HT-29 (cell line): ENCODE measurements around the gene ITSN2. TPM values are rescaled to one million over a fixed set of nuclear protein-coding genes. Genes with fewer than 3 reads are reported as not detected.

Experiments
- DNase-seq: peaks from one replicate; pipeline ENCODE4 v3.0.0-alpha.2; 2015; ENCODE audit warnings: low spot score
- small RNA-seq: library from RNA; depleted of rRNA; stranded (forward); fragments of <200 nt; gene quantifications from one replicate; pipeline ENCODE3, GENCODE V24; 2014
- total RNA-seq: library from RNA; depleted of rRNA; stranded (reverse); fragments of >200 nt; shearing (Covaris generic); gene quantifications from 2 replicates; pipeline ENCODE4 v1.2.3, GENCODE V29; 2014; rRNA removed

Gene ITSN2
- total RNA-seq, 1 experiment from 2014 or later, result 28.1 TPM

GRCh38 chr2:24182507-24182906 lies 177.8 kb downstream of the ITSN2 start:
- no peak for DNase-seq

- DNase-seq, result no peak
Observed at GRCh38 chr2:24181849-24182248, 178.5 kb downstream of the ITSN2 start.

GRCh38 chr2:24179683-24180082 lies 180.7 kb downstream of the ITSN2 start:
- no peak for DNase-seq

- DNase-seq, result no peak
Observed at GRCh38 chr2:24176326-24176725, 184.0 kb downstream of the ITSN2 start.

GRCh38 chr2:24175631-24176187 lies 184.6 kb downstream of the ITSN2 start:
- DNase-seq, result no peak

- DNase-seq, result no peak
Observed at GRCh38 chr2:24174851-24175277, 185.5 kb downstream of the ITSN2 start, which contains the start of gene FAM228A. Gene FAM228A, plus strand, starts transcription at chr2:24175053. Its CDS starts 428 bp downstream, at chr2:24175481.

- DNase-seq, result no peak
Observed at GRCh38 chr2:24169023-24169422, 191.3 kb downstream of the ITSN2 start.

GRCh38 chr2:24164416-24164973 lies 195.8 kb downstream of the ITSN2 start:
- peak; percentile 32 for DNase-seq

GRCh38 chr2:24163601-24164000 lies 196.7 kb downstream of the ITSN2 start:
- no peak for DNase-seq

GRCh38 chr2:24163186-24163585 lies 197.2 kb downstream of the ITSN2 start:
- no peak for DNase-seq

- DNase-seq, result no peak
Observed at GRCh38 chr2:24162494-24162893, 197.8 kb downstream of the ITSN2 start.

- DNase-seq, result no peak
Observed at GRCh38 chr2:24160761-24161160, 199.6 kb downstream of the ITSN2 start.

GRCh38 chr2:24159708-24160107 lies 200.6 kb downstream of the ITSN2 start:
- DNase-seq, result no peak

GRCh38 chr2:24158131-24158530 lies 202.2 kb downstream of the ITSN2 start:
- no peak for DNase-seq

GRCh38 chr2:24153478-24153877 lies 206.9 kb downstream of the ITSN2 start:
- no peak for DNase-seq

Small RNA genes within 50 kb of the gene (small RNA-seq; reads per million reads assigned to genes)
- gene HMGN2P20 (not detected), gene RF00602 (not detected)

Other genes starting within 250 kb of the ITSN2 start
- not detected in 2 replicates for gene PFN4, start 237.2 kb downstream of the ITSN2 start, total RNA-seq
- 0.76 and 4.5 TPM in 2 replicates for gene FAM228B, start 237.1 kb downstream of the ITSN2 start, total RNA-seq
- gene FAM228A, start 185.5 kb downstream of the ITSN2 start, total RNA-seq, result not detected in 2 replicates
- 2.9 and 4.0 TPM in 2 replicates for gene NCOA1, start 130.7 kb upstream of the ITSN2 start, total RNA-seq